Raji (cell line): ENCODE results near the gene LEPROT.

Source experiments
- POLR2A ChIP-seq: IDR thresholded peaks from 2 replicates; pipeline ENCODE4 v1.6.1; 2011; ENCODE audit warnings: low read depth, low read length, control low read depth; ENCODE audit not compliant: insufficient read depth

Gene LEPROT

DNA sequence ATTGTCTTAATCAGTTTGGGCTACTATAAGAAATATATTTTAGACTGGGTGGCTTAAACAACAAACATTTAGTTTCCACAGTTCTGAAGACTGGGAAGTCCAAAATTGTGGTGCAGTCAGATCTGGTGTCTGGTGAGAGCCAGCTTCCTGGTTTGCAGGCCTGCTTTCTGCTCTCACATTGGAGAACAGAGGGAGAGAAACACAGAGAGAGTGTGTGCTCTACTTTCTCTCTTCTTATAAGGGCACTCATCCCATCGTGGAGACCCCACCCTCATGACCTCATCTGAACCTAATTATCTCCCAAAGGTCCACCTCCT lies 4.1 kb downstream of the LEPROT start:
- no peak for TF ChIP-seq POLR2A

DNA sequence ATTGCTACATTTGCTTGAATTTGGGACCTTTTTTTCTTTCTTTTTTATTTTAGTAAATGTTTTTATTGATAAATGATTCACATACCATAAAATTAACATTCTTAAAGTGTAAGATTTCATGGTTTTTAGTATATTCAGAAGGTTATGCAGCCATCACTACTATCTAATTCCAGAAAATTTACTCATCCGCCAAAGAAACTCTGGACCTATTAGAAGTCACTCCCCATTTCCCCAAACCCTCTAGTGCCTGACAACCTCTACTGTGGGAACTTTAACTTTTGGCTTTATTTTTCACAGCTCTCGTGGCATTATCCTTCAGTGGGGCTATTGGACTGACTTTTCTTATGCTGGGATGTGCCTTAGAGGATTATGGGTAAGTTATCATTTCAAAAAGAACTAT lies 4.5 kb downstream of the LEPROT start:
- TF ChIP-seq POLR2A, result no peak

DNA sequence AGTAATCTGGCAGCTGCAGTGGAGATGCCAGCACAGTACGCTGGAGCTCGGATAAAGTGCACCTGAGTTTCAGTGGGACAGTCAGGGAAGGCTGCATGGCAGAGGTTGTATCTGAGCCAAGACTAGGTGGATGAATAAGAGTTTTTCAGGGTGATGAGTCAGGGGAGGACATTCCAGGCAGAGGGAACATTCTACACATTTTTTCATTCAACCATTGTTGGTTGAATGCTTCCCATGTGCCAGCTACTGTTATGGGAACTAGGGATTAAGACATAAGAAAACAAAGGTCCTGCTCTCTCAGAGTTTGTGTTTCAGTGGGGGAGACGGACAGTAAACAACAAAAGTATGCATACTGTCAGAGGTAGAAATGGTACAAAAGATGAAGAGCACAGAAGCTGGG lies 5.2 kb downstream of the LEPROT start:
- TF ChIP-seq POLR2A, result no peak

DNA sequence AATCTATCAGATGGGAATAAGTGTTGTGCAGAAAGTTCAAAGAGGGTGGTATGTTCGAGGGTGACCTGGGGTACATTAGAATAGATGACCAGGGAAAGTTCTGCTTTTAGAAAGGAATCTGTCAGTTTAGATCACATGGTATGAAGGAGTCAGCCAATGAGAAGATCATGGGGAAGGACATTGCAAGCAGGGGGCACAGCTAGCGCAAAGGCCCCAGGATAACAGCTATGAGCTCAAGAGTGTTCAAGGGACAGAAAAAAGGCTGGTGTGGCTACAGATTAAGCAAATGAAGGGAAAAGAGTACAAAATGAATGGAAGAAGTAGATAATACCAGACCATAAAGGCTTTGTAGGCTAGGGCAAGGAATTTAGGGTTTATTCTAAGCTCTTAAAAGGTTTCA lies 8.6 kb downstream of the LEPROT start:
- TF ChIP-seq POLR2A, result no peak

DNA sequence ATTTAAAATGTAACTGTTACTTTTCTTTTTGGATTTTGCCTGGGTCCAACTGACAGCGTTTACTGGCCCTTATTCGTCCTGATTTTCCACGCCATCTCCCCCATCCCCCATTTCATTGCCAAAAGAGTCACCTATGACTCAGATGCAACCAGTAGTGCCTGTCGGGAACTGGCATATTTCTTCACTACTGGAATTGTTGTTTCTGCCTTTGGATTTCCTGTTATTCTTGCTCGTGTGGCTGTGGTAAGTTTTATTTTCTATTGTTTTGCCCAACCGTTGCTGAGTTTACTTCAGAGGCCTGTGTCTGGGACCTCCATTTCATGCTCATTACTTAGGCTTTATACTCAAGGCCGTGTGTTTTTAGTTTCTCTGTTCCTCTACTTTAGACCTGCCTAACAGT lies 9.3 kb downstream of the LEPROT start:
- no peak for TF ChIP-seq POLR2A

DNA sequence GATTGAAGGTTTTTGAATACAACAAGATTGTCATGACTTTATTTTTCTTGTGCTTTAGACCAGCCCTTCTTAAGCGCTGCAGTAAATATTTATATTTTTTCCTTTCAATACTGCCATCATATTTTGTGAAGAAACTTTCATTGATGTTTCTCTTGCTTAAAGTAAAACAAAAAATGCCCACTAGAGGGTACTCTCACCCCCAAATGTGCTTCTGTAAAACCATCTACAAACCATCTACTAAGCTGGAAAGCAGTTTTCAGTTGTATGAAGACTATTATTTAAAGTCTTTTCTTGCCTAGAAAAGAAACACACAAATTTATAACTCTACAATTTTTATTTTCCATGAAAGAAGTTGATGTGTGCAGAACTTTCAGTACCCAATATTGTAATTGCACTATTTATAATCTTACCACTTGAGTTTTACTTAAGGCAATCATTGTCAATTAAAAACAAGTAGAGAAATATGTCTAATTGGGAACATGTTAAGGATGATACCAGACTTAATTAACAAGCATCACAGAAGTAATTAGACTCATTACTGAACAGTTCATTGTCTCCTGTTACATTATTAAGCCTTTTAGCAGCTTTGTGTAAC lies 10.7 kb downstream of the LEPROT start:
- no peak for TF ChIP-seq POLR2A

DNA sequence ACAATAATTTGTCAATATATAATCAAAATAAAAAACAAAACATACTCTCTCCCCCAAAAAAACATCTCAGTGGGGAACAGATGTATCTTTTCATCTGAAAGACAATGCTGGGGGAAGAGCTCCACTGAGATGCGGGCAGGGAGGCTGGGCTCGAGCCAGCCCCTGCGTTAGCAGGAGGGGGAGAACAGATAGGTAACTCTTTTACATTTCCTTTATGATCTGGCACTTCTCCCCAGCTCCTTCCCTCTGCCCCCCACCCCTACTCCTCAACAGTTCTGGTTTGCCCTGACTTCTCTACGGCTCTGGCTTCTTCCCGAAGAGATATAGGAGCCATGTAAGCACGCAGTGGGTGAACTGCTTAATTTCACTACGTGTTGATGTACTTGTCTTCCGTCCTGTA lies 12.4 kb downstream of the LEPROT start:
- no peak for TF ChIP-seq POLR2A

DNA sequence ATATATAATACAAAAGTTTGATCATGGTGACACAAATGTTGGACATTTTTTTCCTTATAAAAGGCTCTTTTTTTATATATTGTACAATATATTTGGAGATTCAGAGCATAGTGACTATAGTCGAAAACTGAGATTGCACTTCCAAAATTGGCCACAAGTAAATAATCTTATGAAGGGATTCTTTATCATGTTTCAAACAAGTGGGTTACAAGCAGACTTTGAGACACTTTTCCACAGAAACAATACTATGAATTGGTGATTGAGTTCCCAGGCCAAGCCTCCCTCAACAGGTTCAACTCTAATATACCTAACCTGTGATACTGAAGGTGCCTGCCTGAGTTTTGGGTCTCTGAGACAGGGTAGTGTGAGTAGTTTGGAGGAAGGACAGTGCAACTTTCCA lies 13.8 kb downstream of the LEPROT start:
- TF ChIP-seq POLR2A, result no peak

DNA sequence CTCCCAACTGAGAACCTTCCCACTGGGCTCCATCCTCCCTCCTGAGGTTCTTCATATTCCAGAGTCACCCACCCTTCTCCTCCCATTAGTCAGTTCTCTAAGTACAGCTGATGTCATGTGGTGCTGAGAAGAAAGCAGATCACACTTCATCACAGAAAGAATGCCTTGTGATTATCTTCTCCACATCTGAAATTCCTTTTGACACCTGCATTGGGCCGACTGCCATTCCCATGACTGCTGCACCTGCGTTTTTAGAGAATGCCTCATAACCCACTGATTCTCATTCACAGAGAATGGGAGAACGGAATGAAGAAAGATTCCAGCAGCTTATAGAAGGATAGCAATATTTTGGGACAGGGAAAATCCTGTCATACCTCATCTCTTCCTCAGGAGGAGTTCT lies 14.3 kb downstream of the LEPROT start:
- no peak for TF ChIP-seq POLR2A

DNA sequence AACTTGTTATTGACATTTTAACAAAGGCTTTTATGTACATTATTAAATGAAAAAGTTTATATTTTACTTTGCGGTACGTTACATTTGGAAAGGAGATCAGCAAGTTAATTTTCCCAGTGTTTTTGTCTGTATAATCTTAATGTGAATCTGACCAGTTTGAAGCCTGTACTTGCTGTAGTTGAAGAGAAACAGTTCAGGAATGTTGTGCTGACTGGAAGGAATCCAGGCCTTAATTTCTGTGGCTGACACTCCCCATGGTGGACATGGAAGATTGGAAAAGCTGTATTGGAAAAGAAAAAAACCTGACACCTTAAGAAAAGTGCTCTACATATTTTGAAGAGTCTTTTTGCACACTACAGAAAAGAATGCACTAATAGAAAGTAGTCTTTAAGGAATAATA lies 15.5 kb downstream of the LEPROT start:
- no peak for TF ChIP-seq POLR2A

DNA sequence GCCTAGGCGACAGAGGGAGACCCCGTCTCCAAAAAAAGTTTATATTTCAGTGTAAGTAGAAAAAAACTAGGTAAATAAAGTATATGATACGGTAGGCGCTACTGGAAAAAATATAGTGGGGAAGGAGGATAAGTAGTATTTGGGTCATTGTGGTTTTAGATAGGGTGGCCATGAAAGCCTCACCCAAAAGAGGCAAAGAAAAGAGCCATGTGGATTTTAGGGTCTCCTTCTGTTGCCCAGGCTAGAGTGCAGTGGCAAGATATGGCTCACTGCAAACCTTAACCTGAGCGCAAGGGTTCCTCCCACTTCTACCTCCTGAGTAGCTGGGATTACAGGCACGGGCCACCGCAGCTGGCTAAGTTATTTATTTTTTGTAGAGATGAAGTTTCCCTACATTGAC lies 17.1 kb downstream of the LEPROT start:
- no peak for TF ChIP-seq POLR2A

DNA sequence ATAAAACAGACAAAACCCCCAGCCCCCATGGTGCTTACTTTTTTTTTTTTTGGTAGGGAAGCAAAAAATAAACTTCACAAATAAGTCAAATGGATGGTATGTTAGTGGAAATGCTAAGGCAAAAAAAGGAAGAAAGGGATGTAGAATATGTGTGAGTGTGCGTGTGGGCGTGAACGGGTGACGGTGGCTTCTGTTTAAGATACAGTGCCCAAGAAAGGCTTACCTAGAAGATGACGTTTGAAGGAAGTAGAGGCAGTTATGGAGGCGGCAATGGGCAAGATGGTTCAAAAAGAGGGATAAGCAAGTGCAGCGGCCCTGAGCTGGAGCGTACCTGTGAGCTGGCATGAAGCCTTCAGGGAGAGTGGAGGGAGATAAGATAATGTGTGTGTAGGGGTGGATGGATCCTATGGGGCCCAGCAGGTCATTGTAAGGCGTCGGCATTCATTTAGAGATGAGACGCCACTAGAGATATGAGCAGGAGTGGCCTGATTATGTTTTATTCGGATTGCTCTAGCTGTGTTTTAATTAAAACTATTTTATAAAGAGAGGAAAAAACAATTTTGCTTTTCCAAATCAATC lies 19.9 kb downstream of the LEPROT start:
- no peak for TF ChIP-seq POLR2A

DNA sequence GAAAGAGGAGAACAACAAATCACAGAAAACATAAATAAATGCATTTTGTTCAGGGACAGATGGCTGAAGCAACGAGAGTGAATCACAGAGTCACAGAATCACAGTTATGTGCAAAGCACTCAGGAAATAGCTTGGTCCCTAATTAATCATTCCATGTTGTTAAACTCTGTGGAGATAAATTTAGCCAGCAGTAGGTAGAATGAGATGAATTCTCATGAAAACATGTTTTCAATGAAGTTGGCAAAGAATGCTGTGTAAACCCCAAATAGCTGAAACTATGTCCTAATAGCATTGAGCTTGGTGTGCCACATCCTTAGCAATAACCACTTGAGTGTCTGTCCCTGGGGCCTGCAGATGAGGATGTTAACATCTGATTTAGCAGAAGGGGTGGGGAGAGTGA lies 20.4 kb downstream of the LEPROT start:
- TF ChIP-seq POLR2A, result no peak

DNA sequence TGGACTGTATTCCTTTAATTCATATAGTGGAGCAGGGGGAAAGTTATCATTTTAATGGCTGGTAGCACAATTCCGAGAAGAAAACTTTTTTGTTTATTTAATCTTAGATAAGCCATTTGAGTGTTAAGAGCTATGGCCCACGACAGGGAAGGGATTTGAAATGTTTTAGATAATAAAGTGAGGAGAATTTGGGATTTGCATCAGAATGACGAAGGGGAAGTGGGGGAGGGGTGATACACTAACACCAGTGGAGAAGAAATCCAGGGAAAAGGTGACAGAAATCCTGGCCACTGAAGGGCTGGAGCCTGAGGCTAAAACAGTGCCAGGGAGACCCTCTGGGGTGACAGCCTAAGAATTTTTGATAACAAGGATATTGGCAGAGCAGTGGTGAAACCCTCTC lies 21.0 kb downstream of the LEPROT start:
- TF ChIP-seq POLR2A, result no peak

DNA sequence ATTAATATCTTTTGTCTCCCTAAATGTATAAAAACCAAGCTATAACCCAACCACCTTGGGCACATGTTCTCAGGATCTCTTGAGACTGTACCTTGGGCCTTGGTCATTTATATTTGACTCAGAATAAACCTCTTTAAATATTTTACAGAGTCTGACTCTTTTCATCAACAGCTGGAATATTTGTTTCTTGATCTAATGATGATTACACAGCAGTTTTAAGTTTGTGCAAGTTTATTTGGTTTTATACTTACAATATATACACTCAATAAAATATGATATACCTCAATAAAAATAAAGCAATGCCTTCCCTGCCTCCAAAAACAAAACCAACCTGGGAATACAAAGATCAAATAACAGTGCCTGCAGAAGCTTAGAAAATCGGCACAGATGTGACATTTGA lies 22.0 kb downstream of the LEPROT start:
- no peak for TF ChIP-seq POLR2A

DNA sequence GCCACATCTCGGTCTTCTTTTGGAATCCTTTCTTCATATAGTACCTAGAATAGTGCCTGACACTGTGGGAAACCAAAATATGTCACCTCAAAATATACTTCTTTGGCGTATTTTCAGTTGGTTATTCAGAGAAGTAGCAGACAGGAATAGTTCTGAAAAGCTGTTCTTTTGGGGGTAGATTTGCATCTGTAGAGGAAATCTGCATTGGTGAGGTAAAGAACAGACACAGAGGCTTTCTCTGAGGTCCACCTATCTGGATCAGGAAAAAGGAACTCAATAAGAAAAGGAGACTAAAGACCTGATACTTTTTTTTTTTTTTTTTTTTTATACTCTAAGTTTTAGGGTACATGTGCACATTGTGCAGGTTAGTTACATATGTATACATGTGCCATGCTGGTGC lies 23.2 kb downstream of the LEPROT start:
- TF ChIP-seq POLR2A, result no peak

DNA sequence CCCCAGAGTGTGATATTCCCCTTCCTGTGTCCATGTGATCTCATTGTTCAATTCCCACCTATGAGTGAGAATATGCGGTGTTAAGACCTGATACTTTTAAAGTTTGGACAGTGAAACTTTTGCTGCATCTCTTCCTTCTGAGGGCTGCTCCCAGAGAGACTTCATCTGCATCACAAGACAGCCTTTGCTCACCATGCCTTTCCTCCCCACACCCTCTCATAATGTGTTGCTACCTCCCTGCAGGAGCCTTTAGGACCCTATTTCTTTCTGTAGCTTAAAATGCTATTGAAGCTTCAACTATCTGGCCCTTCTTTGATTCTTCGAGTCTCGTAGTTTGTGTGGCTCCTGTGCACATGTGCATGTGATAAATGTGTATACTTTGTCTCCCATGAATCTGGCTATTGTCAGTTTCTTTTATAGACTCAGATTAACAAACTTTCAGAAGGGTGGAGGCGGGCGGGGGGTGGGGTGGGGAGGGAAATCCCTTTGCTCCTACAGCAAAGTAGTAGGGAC lies 23.7 kb downstream of the LEPROT start:
- no peak for TF ChIP-seq POLR2A

DNA sequence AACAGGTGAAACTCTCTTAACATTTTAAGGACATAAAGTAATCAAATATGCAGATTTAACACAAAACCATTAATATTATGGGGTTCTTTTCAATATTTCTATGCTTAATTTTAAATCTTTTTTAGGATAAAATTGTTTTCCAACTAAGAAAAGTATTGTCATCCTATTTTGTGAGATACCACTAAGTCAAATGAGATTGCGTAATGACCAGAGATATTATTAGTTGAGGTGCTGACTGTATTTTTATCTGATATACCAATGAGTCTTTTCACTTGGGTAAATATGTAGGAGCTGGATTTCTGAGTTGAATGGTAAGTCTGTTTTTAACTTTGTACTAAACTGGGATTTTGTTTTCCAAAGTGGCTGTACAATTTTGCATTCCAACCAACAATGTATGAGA lies 25.4 kb downstream of the LEPROT start:
- no peak for TF ChIP-seq POLR2A

DNA sequence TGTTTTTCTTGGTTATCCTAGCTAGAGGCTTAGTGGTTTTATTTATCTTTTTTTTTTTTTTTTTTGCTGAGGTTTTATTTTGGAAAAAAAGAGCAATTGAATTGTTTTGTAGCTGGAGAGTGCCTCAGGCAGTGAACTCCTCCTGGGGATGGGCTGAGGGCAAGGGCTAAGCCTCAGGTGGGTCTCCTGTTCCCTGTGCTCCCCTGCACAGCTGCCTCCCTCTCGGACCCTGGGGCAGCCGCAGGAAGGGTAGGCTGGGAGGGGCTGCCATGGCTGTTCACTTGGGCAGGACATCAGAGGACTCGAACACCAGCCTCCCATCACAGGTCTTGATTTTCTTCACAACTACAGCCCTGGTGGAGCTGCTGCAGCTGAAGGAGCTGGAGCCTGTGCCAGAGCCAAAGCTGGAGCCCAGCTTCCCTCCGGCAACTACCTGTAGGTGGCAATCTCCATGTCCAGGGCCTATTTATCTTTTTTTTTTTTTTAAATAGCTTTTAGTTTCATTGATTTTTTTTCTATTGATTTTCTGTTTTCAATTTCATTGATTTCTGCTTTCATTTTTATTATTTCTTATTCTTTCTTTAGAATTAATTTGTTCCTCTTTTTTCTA lies 28.9 kb downstream of the LEPROT start:
- TF ChIP-seq POLR2A, result no peak
